ENCODE measurements around the gene KCNJ14. TPM values are rescaled to one million over a fixed set of nuclear protein-coding genes. Genes with fewer than 3 reads are reported as not detected.

The KCNJ14 gene
- total RNA-seq: 1 to 10 TPM in 1 of 3 donors, under 1 TPM in 2; 0.77 to 1.2 (median 0.85) TPM
- total RNA-seq (2013): 0.83 TPM

DNA sequence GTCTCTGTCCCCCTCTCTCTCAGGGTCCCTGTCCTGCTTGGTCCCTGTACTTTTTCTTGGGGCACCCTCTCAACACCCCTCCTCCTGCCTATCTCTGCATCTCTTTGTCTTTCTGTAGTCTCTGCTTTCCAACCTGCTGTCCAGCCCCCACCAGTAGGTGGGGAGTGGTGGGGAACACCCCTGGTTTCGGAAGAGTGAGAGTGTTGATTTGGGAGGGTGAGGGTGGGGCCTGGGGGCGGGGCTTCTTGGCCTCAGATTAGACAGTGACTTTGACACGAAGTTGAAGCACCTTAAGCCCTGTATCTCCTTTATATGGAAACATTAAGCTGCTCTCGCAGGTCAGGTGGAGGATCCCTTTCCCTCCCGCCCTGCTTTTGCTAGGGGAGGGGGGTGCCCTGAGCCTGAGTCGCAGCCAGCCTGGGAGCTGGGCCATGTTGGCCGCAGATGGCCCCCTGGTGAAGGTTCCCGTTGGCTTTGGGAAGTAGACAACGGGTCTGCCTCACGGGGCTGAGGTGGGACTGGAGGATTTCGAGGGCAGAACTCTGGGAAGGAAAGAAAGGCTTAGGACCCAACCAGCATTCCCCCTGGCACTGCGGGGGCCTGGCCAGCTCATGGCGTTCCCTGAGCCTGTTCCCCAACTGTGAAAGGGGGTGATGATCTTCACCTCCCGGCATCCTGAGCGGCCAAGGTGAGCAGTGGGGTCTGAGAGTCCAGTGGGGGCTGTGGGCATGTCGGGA lies at the start of gene KCNJ14:
Gene KCNJ14, plus strand, starts transcription at position 404 of the 737 bp plus-strand sequence. CDS start 6,151 bp downstream, outside the sequence.
- Histone ChIP-seq H3K36me3 (ENCODE audit: control insufficient read depth, insufficient read depth, low read length) (peaks cover 29% of the 10 kb centered on the region), H3K27ac (ENCODE audit: low read length) (no peak within 1 kb of the TSS), H3K4me1 (ENCODE audit: control insufficient read depth, insufficient read depth, low read length) (peaks cover 8% of the 10 kb centered on the region), H3K9me3 (ENCODE audit: control insufficient read depth, insufficient read depth, low read length) (no peaks in the 10 kb centered on the region), H3K4me3 (ENCODE audit: low read length) (no peak within 1 kb of the TSS), H3K27me3 (ENCODE audit: control insufficient read depth, insufficient read depth, low read length) (no peaks in the 10 kb centered on the region)
- no peaks in the 10 kb centered on the region for H3K27me3 Mint-ChIP-seq (ENCODE audit: low read depth in 2 of 2)
- DNase-seq: no peak
- 89% methylated on average over 16 of the region's 16 CpGs for WGBS (ENCODE audit: insufficient coverage)
- TF ChIP-seq, protein P1, sequence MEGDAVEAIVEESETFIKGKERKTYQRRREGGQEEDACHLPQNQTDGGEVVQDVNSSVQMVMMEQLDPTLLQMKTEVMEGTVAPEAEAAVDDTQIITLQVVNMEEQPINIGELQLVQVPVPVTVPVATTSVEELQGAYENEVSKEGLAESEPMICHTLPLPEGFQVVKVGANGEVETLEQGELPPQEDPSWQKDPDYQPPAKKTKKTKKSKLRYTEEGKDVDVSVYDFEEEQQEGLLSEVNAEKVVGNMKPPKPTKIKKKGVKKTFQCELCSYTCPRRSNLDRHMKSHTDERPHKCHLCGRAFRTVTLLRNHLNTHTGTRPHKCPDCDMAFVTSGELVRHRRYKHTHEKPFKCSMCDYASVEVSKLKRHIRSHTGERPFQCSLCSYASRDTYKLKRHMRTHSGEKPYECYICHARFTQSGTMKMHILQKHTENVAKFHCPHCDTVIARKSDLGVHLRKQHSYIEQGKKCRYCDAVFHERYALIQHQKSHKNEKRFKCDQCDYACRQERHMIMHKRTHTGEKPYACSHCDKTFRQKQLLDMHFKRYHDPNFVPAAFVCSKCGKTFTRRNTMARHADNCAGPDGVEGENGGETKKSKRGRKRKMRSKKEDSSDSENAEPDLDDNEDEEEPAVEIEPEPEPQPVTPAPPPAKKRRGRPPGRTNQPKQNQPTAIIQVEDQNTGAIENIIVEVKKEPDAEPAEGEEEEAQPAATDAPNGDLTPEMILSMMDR (IDR thresholded peaks at IDR 0.05): no peak
- no peak within 1 kb of the TSS for H3K4me3 Mint-ChIP-seq
- H3K4me1 Mint-ChIP-seq: peaks cover 9 to 11% of the 10 kb centered on the region in 2 donors
- H3K36me3 Mint-ChIP-seq: no peaks in the 10 kb centered on the region
- intact Hi-C loops (cut with micrococcal nuclease): no loop called here
- H3K27ac Mint-ChIP-seq: peak within 1 kb of the TSS in 1 of 2 donors; percentile 31
- H3K9me3 Mint-ChIP-seq: no peaks in the 10 kb centered on the region
- ATAC-seq: no peak

DNA sequence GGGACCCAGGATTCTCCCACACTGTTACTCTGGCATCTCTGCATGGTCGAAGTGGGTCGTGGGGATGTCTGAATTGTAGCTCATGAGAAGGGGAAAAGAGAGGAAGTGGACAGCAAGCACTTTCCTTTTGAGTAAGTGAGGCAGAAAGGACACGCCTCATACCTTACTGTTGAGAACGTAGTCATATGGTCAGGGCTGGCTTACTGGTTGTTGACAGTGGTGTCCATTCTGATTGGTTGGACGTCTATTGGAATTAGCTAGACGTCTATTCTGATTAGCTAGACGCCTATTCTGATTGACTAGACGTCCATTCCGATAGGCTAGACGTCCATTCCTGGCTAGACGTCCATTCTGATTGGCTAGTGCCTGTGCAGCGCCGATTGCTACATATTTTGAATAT lies 49.5 kb upstream of the KCNJ14 start:
- Histone ChIP-seq H3K9me3 (ENCODE audit: control insufficient read depth, insufficient read depth, low read length) (no peaks in the 10 kb centered on the region), H3K4me3 (ENCODE audit: low read length) (no peak overlapping the region), H3K4me1 (ENCODE audit: control insufficient read depth, insufficient read depth, low read length) (peaks cover 14% of the 10 kb centered on the region), H3K27ac (ENCODE audit: low read length) (no peak overlapping the region), H3K36me3 (ENCODE audit: control insufficient read depth, insufficient read depth, low read length) (no peaks in the 10 kb centered on the region), H3K27me3 (ENCODE audit: control insufficient read depth, insufficient read depth, low read length) (peaks cover 3% of the 10 kb centered on the region)
- TF ChIP-seq, protein P1 (IDR thresholded peaks at IDR 0.05): no peak
- intact Hi-C loops (cut with micrococcal nuclease): no loop called here
- H3K4me1 Mint-ChIP-seq: peaks cover 20 to 26% of the 10 kb centered on the region in 2 donors
- no peak overlapping the region for H3K27ac Mint-ChIP-seq
- no peak overlapping the region for H3K4me3 Mint-ChIP-seq
- H3K9me3 Mint-ChIP-seq: no peaks in the 10 kb centered on the region
- no peak for DNase-seq
- no peak for ATAC-seq
- WGBS (ENCODE audit: insufficient coverage): 77% methylated on average over 13 of the region's 13 CpGs
- H3K27me3 Mint-ChIP-seq (ENCODE audit: low read depth in 2 of 2): peaks cover 21 to 22% of the 10 kb centered on the region in 2 donors
- no peaks in the 10 kb centered on the region for H3K36me3 Mint-ChIP-seq

DNA sequence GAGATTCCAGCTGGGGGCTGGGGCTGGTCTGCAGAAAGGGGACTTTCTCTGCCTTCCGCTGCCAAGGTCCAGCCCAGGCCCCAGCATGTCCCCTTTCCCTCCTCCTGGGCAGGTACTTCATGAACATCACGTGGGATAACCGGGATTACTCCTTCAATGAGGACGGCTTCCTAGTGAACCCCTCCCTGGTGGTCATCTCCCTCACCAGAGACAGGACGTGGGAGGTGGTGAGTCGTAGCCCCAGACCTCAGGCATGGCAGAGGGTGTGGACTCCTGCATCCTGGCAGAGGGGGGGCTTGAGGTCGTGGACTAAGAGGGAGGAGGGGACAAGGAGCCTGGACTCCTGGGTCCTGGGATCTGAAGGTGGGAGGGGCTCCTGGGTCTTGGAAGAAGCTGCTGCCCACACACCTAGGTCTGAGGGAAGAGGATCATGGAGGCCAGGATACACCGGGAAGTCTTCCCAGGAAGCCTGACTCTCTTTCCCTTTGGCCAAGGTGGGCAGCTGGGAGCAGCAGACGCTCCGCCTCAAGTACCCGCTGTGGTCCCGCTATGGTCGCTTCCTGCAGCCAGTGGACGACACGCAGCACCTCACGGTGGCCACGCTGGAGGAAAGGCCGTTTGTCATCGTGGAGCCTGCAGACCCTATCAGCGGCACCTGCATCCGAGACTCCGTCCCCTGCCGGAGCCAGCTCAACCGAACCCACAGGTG lies 41.3 kb upstream of the KCNJ14 start:
- Mint-ChIP-seq H3K36me3 (no peaks in the 10 kb centered on the region), H3K27ac (no peak overlapping the region), H3K9me3 (no peaks in the 10 kb centered on the region), H3K27me3 (ENCODE audit: low read depth in 2 of 2) (peaks cover 0 to 14% of the 10 kb centered on the region in 2 donors), H3K4me1 (peaks cover 11 to 24% of the 10 kb centered on the region in 2 donors), H3K4me3 (no peak overlapping the region)
- H3K9me3 ChIP-seq (ENCODE audit: control insufficient read depth, insufficient read depth, low read length): no peaks in the 10 kb centered on the region
- DNase-seq (no peak), ATAC-seq (no peak)
- intact Hi-C loops (cut with micrococcal nuclease): no loop called here
- peaks cover 29% of the 10 kb centered on the region for H3K4me1 ChIP-seq (ENCODE audit: control insufficient read depth, insufficient read depth, low read length)
- WGBS (ENCODE audit: insufficient coverage): 64% methylated on average over 23 of the region's 24 CpGs
- TF ChIP-seq, protein P1 (IDR thresholded peaks at IDR 0.05): no peak
- H3K36me3 ChIP-seq (ENCODE audit: control insufficient read depth, insufficient read depth, low read length): no peaks in the 10 kb centered on the region
- H3K27me3 ChIP-seq (ENCODE audit: control insufficient read depth, insufficient read depth, low read length): peaks cover 13% of the 10 kb centered on the region
- H3K4me3 ChIP-seq (ENCODE audit: low read length): no peak overlapping the region
- H3K27ac ChIP-seq (ENCODE audit: low read length): no peak overlapping the region

All from natural killer cell (primary cell).